ENCODE data around the gene KIF5B.
A peak's percentile ranks its signal among the peaks of the same experiment; 100 is the strongest.
"Not testable (repeated sequence)": the region's sequence is repeated elsewhere in the genome, so short reads cannot be mapped to it uniquely, and the experiment has no call there.

Gene KIF5B

DNA sequence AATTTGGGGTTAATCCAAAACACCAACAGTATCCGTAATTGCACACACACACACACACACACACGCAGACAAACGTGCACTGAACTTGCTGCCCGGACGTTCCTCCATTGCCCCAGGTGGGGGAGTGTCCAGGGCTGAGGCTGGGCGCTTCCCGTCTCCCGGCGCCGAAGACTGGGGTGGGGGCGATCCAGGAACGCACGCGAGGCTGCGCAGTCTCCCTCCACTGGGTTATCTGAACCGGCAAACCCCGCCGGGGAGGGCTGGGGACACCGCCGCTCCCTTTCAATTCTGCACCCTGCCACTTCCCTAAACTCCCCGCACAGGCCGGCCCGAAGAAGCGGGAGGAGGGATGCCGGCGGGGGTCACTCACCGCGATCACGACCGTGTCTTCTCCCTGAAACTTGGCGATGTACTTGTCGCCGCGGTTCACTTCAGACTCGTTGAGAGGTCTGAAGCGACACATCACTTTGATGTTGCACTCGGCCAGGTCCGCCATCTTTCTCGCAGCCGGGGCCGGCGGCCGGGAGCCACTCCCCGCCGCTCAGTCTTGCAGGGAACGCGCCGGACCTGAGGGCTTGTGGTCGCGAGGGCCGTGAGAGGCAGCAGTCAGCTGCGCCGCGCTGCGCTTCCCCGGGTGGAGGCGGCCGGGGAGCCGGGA is 618 bp downstream of the KIF5B start:
- Histone ChIP-seq H3K36me3 (ENCODE audit: control insufficient read depth in 1 of 2, insufficient read depth in 2 of 2, low read length in 2 of 2) (peaks cover 0 to 5% of the 10 kb centered on the region in 2 donors), H3K27me3 (ENCODE audit: low read depth, low read length) (no peaks in the 10 kb centered on the region), H3K4me3 (ENCODE audit: low read depth in 1 of 2, low read length in 2 of 2) (peak overlapping the region; percentile 96 to 98), H3K9me3 (ENCODE audit: control insufficient read depth in 1 of 2, low read length in 2 of 2) (no peaks in the 10 kb centered on the region), H3K27ac (ENCODE audit: low read length) (peak overlapping the region; percentile 96), H3K4me1 (ENCODE audit: control insufficient read depth in 1 of 2, insufficient read depth in 2 of 2, low read length in 2 of 2) (peaks cover 5 to 24% of the 10 kb centered on the region in 2 donors)

DNA sequence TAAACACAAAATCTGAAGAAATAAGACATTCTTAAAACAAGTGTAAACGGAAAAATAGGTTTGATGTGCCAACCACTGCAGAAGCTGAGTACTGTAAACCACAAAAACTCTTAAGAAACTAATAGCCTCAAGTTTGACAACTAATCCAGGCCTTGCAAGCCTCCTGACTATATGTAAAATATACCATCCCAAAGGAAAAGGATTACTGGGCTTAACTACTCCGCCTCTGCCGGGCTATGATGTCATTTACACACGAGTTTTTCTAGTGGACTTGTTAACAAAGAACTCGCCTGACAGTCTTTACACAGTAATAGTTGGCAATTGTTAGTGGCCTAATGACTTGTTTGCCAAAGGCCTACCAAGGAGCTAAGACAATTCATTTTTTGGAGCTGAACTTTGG is 2.1 kb downstream of the KIF5B start:
- Histone ChIP-seq H3K27ac (ENCODE audit: low read length) (peak overlapping the region; percentile 96), H3K27me3 (ENCODE audit: low read depth, low read length) (no peaks in the 10 kb centered on the region), H3K4me1 (ENCODE audit: control insufficient read depth in 1 of 2, insufficient read depth in 2 of 2, low read length in 2 of 2) (peaks cover 15 to 39% of the 10 kb centered on the region in 2 donors)

DNA sequence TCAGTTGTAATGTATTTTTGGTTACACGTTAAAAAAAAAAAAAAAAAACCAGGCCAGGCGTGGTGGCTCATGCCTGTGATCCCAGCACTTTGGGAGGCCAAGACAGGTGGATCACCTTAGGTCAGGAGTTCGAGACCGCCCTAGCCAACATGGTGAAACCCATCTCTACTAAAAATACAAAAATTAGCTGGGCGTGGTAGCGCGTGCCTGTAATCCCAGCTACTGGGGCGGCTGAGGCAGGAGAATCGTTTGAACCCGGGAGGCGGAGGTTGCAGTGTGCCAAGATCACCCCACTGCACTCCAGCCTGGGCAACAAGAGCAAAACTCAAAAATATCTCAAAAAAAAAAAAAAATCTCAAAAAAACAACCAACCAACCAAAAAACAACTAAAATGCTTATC is 2.8 kb downstream of the KIF5B start:
- H3K4me1 ChIP-seq (ENCODE audit: control insufficient read depth in 1 of 2, insufficient read depth in 2 of 2, low read length in 2 of 2), result peaks cover 17 to 46% of the 10 kb centered on the region in 2 donors
- H3K4me3 ChIP-seq (ENCODE audit: low read depth in 1 of 2, low read length in 2 of 2), result peak overlapping the region; percentile 96 to 98

More for the DNA sequence above, 2.1 kb downstream of the KIF5B start:
- H3K9me3 ChIP-seq (ENCODE audit: control insufficient read depth in 1 of 2, low read length in 2 of 2), result no peaks in the 10 kb centered on the region
- peaks cover 0 to 5% of the 10 kb centered on the region in 2 donors for H3K36me3 ChIP-seq (ENCODE audit: control insufficient read depth in 1 of 2, insufficient read depth in 2 of 2, low read length in 2 of 2)
- H3K4me3 ChIP-seq (ENCODE audit: low read depth in 1 of 2, low read length in 2 of 2), result peak overlapping the region; percentile 96 to 98

DNA sequence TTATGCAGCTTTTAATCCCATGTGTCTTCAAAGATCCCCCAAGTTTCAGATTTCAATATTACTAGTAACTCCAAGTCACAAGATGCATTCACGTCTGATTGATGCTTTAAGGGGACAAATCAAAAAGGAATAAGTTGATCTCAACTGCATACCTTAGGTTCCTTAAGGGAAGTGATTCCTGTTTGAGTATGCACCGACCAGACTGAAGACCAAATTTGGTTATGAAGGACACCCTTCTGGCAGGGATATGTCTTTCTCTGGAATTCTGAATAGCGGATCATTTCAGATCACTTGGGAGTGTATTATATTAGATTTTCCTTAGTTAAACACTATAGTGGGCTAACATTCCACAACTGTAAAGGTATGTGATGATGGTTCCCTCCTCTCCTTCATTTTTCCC is 4.3 kb downstream of the KIF5B start:
- H3K27me3 ChIP-seq (ENCODE audit: low read depth, low read length), result no peaks in the 10 kb centered on the region
- peaks cover 10 to 12% of the 10 kb centered on the region in 2 donors for H3K36me3 ChIP-seq (ENCODE audit: control insufficient read depth in 1 of 2, insufficient read depth in 2 of 2, low read length in 2 of 2)
- no peaks in the 10 kb centered on the region for H3K9me3 ChIP-seq (ENCODE audit: control insufficient read depth in 1 of 2, low read length in 2 of 2)
- peaks cover 17 to 45% of the 10 kb centered on the region in 2 donors for H3K4me1 ChIP-seq (ENCODE audit: control insufficient read depth in 1 of 2, insufficient read depth in 2 of 2, low read length in 2 of 2)
- H3K27ac ChIP-seq (ENCODE audit: low read length), result peak overlapping the region; percentile 96
- H3K4me3 ChIP-seq (ENCODE audit: low read depth in 1 of 2, low read length in 2 of 2), result peak overlapping the region; percentile 30 to 48

More for the DNA sequence above, 2.8 kb downstream of the KIF5B start:
- not testable (repeated sequence) for H3K27me3 ChIP-seq (ENCODE audit: low read depth, low read length); H3K36me3 ChIP-seq (ENCODE audit: control insufficient read depth in 1 of 2, insufficient read depth in 2 of 2, low read length in 2 of 2); H3K9me3 ChIP-seq (ENCODE audit: control insufficient read depth in 1 of 2, low read length in 2 of 2)
- peak overlapping the region; percentile 96 for H3K27ac ChIP-seq (ENCODE audit: low read length)

DNA sequence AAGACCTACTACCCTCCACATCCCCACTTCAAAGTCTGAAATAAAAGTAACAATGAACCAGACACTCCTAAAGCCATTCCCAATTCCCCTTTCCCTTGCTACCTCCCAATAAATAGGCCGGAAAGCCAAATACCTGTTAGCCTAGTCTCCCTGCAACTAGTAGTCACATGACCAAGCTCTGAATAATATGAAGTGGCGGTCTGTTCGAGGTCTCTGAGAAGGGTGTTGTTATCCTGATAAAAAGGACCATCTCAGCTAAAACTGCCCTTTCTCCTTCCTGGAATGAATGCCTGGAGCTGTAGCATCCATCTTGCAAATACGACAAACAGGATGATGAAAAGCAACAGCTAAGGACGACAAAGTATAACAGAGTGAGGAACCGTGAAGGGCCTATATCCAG is 6.0 kb downstream of the KIF5B start:
- no peaks in the 10 kb centered on the region for H3K9me3 ChIP-seq (ENCODE audit: control insufficient read depth in 1 of 2, low read length in 2 of 2)
- H3K4me3 ChIP-seq (ENCODE audit: low read depth in 1 of 2, low read length in 2 of 2), result peak overlapping the region in 1 of 2 donors; percentile 8
- no peaks in the 10 kb centered on the region for H3K27me3 ChIP-seq (ENCODE audit: low read depth, low read length)
- H3K36me3 ChIP-seq (ENCODE audit: control insufficient read depth in 1 of 2, insufficient read depth in 2 of 2, low read length in 2 of 2), result peaks cover 11 to 28% of the 10 kb centered on the region in 2 donors
- peak overlapping the region; percentile 96 for H3K27ac ChIP-seq (ENCODE audit: low read length)
- H3K4me1 ChIP-seq (ENCODE audit: control insufficient read depth in 1 of 2, insufficient read depth in 2 of 2, low read length in 2 of 2), result peaks cover 17 to 42% of the 10 kb centered on the region in 2 donors

DNA sequence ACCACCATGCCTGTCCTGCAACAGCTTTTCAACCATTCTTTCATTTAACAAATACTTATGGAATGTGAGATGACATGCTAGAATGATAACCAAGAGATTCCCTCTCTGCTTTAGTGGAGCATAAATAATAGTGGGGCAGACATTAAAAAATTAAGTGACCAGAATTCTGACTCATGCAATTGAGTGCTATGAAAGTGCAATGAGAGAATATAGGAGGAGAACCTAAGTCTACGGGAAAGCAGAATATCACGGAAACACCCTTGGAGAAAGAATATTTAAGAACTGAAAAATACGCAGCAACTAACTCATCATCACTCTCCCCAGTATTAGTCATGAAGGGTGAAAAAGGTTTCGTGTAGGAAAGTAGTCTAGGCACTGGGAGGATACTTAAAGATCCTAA is 7.1 kb downstream of the KIF5B start:
- Histone ChIP-seq H3K27ac (ENCODE audit: low read length) (peak overlapping the region; percentile 96), H3K27me3 (ENCODE audit: low read depth, low read length) (no peaks in the 10 kb centered on the region), H3K36me3 (ENCODE audit: control insufficient read depth in 1 of 2, insufficient read depth in 2 of 2, low read length in 2 of 2) (peaks cover 20 to 34% of the 10 kb centered on the region in 2 donors), H3K4me1 (ENCODE audit: control insufficient read depth in 1 of 2, insufficient read depth in 2 of 2, low read length in 2 of 2) (peaks cover 17 to 46% of the 10 kb centered on the region in 2 donors), H3K4me3 (ENCODE audit: low read depth in 1 of 2, low read length in 2 of 2) (no peak overlapping the region), H3K9me3 (ENCODE audit: control insufficient read depth in 1 of 2, low read length in 2 of 2) (no peaks in the 10 kb centered on the region)

DNA sequence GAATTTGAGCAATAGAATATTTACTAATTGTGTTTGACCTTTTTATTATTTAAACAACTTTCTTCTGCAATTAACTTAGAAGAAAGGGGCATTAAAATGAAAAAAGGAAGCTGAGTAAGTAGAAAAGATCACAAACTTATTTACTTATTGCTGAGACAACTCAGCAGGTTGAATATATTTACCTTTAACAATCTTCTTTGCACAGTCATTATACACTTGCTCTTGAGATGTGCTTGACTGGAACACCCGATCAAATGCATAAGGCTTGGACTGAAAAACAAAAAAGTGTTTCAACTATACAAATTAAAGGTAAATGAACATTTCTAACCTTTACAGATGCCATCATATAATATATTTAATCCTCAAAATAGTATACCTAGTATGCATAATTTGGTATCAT is 7.9 kb downstream of the KIF5B start:
- Histone ChIP-seq H3K27ac (ENCODE audit: low read length) (no peak overlapping the region), H3K4me1 (ENCODE audit: control insufficient read depth in 1 of 2, insufficient read depth in 2 of 2, low read length in 2 of 2) (peaks cover 17 to 48% of the 10 kb centered on the region in 2 donors), H3K27me3 (ENCODE audit: low read depth, low read length) (no peaks in the 10 kb centered on the region), H3K36me3 (ENCODE audit: control insufficient read depth in 1 of 2, insufficient read depth in 2 of 2, low read length in 2 of 2) (peaks cover 23 to 36% of the 10 kb centered on the region in 2 donors), H3K4me3 (ENCODE audit: low read depth in 1 of 2, low read length in 2 of 2) (no peak overlapping the region), H3K9me3 (ENCODE audit: control insufficient read depth in 1 of 2, low read length in 2 of 2) (no peaks in the 10 kb centered on the region)

DNA sequence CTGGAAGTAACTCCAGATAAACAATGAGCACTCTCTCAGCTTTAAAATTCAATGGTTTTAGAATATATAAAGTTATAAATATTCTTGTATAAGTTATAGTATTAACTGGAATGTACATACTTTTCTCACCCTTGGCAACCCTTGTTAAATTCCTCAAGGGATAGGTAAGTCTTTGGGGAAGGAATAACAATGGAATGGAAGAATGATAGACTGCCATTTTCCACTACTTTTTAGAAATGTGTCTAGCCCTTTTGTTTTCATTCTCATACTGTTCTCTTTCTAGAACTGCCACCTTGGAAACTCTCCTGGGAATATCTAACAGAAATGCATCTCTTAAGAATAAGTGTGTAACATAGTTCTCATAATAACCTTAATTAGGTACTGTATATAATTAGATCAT is 8.3 kb downstream of the KIF5B start:
- peaks cover 17 to 50% of the 10 kb centered on the region in 2 donors for H3K4me1 ChIP-seq (ENCODE audit: control insufficient read depth in 1 of 2, insufficient read depth in 2 of 2, low read length in 2 of 2)
- H3K9me3 ChIP-seq (ENCODE audit: control insufficient read depth in 1 of 2, low read length in 2 of 2), result no peaks in the 10 kb centered on the region
- H3K4me3 ChIP-seq (ENCODE audit: low read depth in 1 of 2, low read length in 2 of 2), result no peak overlapping the region
- H3K36me3 ChIP-seq (ENCODE audit: control insufficient read depth in 1 of 2, insufficient read depth in 2 of 2, low read length in 2 of 2), result peaks cover 23 to 37% of the 10 kb centered on the region in 2 donors
- no peak overlapping the region for H3K27ac ChIP-seq (ENCODE audit: low read length)
- no peaks in the 10 kb centered on the region for H3K27me3 ChIP-seq (ENCODE audit: low read depth, low read length)

DNA sequence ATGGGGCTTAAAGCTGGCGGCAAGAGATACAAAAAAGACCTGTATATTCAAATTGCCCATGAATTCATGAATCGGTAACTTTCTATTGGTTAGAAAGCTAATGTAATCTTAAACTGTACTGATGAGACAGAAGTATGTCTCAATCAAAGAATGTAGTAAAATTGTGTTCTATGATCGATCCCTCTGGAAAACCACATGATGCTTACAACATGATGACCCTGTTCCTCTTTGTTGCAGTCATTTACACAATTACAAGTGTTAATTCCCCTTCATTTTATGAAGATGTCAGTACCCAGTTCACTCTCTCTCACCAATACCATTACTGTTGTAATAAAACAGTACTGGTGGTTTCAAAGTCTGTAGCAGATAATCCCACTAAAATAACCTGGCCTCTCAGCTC is 10.1 kb downstream of the KIF5B start:
- H3K27me3 ChIP-seq (ENCODE audit: low read depth, low read length), result no peaks in the 10 kb centered on the region
- H3K27ac ChIP-seq (ENCODE audit: low read length), result no peak overlapping the region
- H3K9me3 ChIP-seq (ENCODE audit: control insufficient read depth in 1 of 2, low read length in 2 of 2), result no peaks in the 10 kb centered on the region
- H3K4me1 ChIP-seq (ENCODE audit: control insufficient read depth in 1 of 2, insufficient read depth in 2 of 2, low read length in 2 of 2), result peaks cover 16 to 45% of the 10 kb centered on the region in 2 donors
- peaks cover 27 to 37% of the 10 kb centered on the region in 2 donors for H3K36me3 ChIP-seq (ENCODE audit: control insufficient read depth in 1 of 2, insufficient read depth in 2 of 2, low read length in 2 of 2)
- H3K4me3 ChIP-seq (ENCODE audit: low read depth in 1 of 2, low read length in 2 of 2), result no peak overlapping the region

DNA sequence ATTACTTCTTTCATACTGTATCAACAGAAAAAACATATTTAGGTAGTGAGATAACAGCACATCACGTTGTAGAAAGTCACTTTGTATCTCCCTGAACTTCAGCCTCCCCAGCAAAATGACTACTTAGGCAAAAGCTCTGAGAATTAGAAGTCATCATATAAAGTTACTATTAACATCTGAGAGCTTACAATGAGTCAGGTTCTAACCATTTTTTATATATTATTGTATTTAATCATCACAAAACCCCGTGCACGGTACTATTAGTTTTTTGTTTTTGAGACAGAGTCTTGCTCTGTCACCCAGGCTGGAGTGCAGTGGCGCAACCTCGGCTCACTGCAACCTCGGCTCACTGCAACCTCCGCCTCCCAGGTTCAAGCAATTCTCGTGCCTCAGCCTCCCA is 13.5 kb downstream of the KIF5B start:
- H3K4me3 ChIP-seq (ENCODE audit: low read depth in 1 of 2, low read length in 2 of 2), result not testable (repeated sequence)
- peaks cover 4 to 41% of the 10 kb centered on the region in 2 donors for H3K4me1 ChIP-seq (ENCODE audit: control insufficient read depth in 1 of 2, insufficient read depth in 2 of 2, low read length in 2 of 2)

DNA sequence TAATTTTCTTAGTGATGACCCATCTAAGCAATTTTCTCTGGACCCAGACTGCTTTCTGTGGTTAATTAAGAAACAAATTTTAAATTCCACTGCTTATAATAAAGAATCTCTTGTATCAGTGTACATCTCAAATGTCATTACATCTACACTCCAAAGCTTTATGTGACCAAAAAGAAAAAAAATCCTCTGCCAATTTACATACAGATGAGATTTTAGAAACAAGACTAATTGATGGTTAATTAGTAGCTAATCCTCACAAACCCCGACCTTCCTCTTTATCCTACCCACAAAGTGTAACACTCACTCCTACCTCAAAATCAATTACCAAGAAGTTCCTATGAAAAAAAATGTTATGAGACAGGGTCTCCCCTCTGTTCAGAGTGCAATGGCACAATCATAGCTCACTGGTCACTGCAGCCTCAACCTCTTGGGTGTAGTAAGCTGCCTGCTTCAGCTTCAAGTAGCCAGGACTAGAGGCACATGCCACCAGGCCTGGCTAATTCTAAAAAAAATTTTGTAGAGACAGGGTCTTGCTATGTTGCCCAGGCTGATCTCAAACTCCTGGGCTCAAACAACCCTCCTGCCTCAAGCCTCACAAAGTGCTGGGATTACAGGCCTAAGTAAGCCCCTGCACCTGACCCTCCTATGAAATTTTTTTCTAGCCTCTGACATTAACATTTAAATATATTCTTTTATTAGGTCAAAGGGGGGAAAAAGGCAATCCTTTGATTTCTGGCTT is 14.8 kb downstream of the KIF5B start:
- H3K4me1 ChIP-seq (ENCODE audit: control insufficient read depth in 1 of 2, insufficient read depth in 2 of 2, low read length in 2 of 2), result peaks cover 4 to 41% of the 10 kb centered on the region in 2 donors
- H3K27ac ChIP-seq (ENCODE audit: low read length), result peak overlapping the region; percentile 46
- H3K9me3 ChIP-seq (ENCODE audit: control insufficient read depth in 1 of 2, low read length in 2 of 2), result no peaks in the 10 kb centered on the region
- H3K36me3 ChIP-seq (ENCODE audit: control insufficient read depth in 1 of 2, insufficient read depth in 2 of 2, low read length in 2 of 2), result peaks cover 36 to 48% of the 10 kb centered on the region in 2 donors
- H3K27me3 ChIP-seq (ENCODE audit: low read depth, low read length), result no peaks in the 10 kb centered on the region
- H3K4me3 ChIP-seq (ENCODE audit: low read depth in 1 of 2, low read length in 2 of 2), result no peak overlapping the region

More for the DNA sequence above, 13.5 kb downstream of the KIF5B start:
- H3K9me3 ChIP-seq (ENCODE audit: control insufficient read depth in 1 of 2, low read length in 2 of 2); H3K27me3 ChIP-seq (ENCODE audit: low read depth, low read length): not testable (repeated sequence)
- H3K27ac ChIP-seq (ENCODE audit: low read length), result peak overlapping the region; percentile 57
- H3K36me3 ChIP-seq (ENCODE audit: control insufficient read depth in 1 of 2, insufficient read depth in 2 of 2, low read length in 2 of 2), result peaks cover 32 to 47% of the 10 kb centered on the region in 2 donors

Measured in muscle layer of duodenum (tissue), 2 donors.